GM12892 (cell line): ENCODE results near the gene SMARCB1.

ENCODE experiments used
- POLR2A ChIP-seq: IDR thresholded peaks from 2 replicates; pipeline ENCODE4 v1.6.1; 2011; ENCODE audit warnings: low read depth, low read length, control low read depth
- POLR2AphosphoS5 ChIP-seq: IDR thresholded peaks from 2 replicates; pipeline ENCODE4 v1.6.1; 2011; ENCODE audit warnings: low read depth, low read length, control low read depth

- no peak for TF ChIP-seq POLR2AphosphoS5
- no peak for TF ChIP-seq POLR2A
Observed at GRCh38 chr22:23777776-23778576, 8.8 kb upstream of the SMARCB1 start.
